ENCODE measurements around the gene TTLL3. TPM values are rescaled to one million over a fixed set of nuclear protein-coding genes. Genes with fewer than 3 reads are reported as not detected.

The TTLL3 gene
- total RNA-seq, 1 donor, result 21.6 TPM

GRCh38 chr3:9881441-9881840, 71.4 kb downstream of the TTLL3 start:
- TF ChIP-seq CTCF (IDR thresholded peaks at IDR 0.05; ENCODE audit: insufficient read depth, low read depth, low read length), result no peak
- DNase-seq (ENCODE audit: low read depth), result no peak
- no peak overlapping the region for H3K4me3 ChIP-seq (ENCODE audit: low read depth, low read length)

GRCh38 chr3:9883706-9884554, 73.9 kb downstream of the TTLL3 start:
- peak; percentile 84 for DNase-seq (ENCODE audit: low read depth)
- no peak for TF ChIP-seq CTCF (IDR thresholded peaks at IDR 0.05; ENCODE audit: insufficient read depth, low read depth, low read length)
- no peak overlapping the region for H3K4me3 ChIP-seq (ENCODE audit: low read depth, low read length)

DNA sequence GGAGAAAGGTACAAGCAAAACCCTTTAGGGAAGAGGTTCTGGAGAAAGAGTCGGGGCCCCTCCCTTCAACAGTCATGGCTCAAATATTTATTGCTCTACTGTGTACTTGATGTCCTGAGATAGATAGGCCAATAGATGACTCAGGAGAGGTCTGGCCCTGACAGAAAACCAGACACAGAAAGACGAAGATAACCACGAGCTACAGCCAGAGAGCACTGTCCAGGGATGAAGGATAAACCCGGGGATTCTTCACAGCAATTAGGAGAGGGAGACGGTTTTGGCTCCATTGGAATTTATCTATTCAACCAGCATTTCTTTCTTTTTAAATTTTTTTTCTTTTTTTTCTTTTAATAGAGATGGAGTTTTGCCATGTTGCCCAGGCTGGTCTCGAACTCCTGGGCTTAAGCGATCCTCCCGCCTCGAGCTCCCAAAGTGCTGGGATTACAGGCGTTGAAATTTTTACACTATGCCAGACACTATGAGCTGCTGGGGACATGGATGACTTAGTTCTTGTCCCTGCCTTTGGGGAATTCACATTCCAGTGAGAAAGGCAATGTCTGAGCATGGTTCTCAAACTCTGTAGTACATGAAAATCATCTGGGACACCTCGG, 74.6 kb downstream of the TTLL3 start:
- H3K4me3 ChIP-seq (ENCODE audit: low read depth, low read length), result no peak overlapping the region
- DNase-seq (ENCODE audit: low read depth), result peak; percentile 96
- TF ChIP-seq CTCF (IDR thresholded peaks at IDR 0.05; ENCODE audit: insufficient read depth, low read depth, low read length), result no peak

Other genes with a start within 250 kb of the TTLL3 start
- 32.4 and 39.9 TPM in 2 replicates for gene MTMR14, start 160.8 kb upstream of the TTLL3 start, total RNA-seq
- gene CPNE9, start 106.4 kb upstream of the TTLL3 start, total RNA-seq, result not detected in 2 replicates
- 15.5 and 17.3 TPM in 2 replicates for gene BRPF1, start 78.5 kb upstream of the TTLL3 start, total RNA-seq
- 19.0 and 32.2 TPM in 2 replicates for gene OGG1, start 60.3 kb upstream of the TTLL3 start, total RNA-seq
- gene CAMK1, start 40.3 kb upstream of the TTLL3 start, total RNA-seq, result 27.6 and 30.0 TPM in 2 replicates
- 92.4 and 109 TPM in 2 replicates for gene TADA3, start 17.8 kb upstream of the TTLL3 start, total RNA-seq
- gene ARPC4, start 17.2 kb upstream of the TTLL3 start, total RNA-seq, result 216 and 304 TPM in 2 replicates
- 28.3 and 31.1 TPM in 2 replicates for gene RPUSD3, start 33.7 kb downstream of the TTLL3 start, total RNA-seq
- gene CIDEC, start 70.0 kb downstream of the TTLL3 start, total RNA-seq, result not detected in 2 replicates
- gene JAGN1, start 80.3 kb downstream of the TTLL3 start, total RNA-seq, result 15.1 and 24.2 TPM in 2 replicates
- gene IL17RE, start 92.6 kb downstream of the TTLL3 start, total RNA-seq, result 0.43 and 0.64 TPM in 2 replicates
- 32.8 and 42.8 TPM in 2 replicates for gene IL17RC, start 106.8 kb downstream of the TTLL3 start, total RNA-seq
- gene CRELD1, start 123.6 kb downstream of the TTLL3 start, total RNA-seq, result 13.2 and 16.0 TPM in 2 replicates
- 3.2 and 3.5 TPM in 2 replicates for gene PRRT3, start 142.1 kb downstream of the TTLL3 start, total RNA-seq
- gene EMC3, start 176.6 kb downstream of the TTLL3 start, total RNA-seq, result 35.4 and 52.7 TPM in 2 replicates
- 15.5 and 23.3 TPM in 2 replicates for gene FANCD2, start 216.2 kb downstream of the TTLL3 start, total RNA-seq

Measured in fibroblast of villous mesenchyme (primary cell).